Common myeloid progenitor, CD34-positive (primary cell): Measurements from ENCODE around the gene CLSTN2.

ENCODE experiments used
- CTCF ChIA-PET: fragments of 350-600 bp; sonication (Branson Sonifier 250); formaldehyde crosslinking; loops from one replicate; lab custom pipeline; 2021; ENCODE audit warnings: antibody characterized with exemption; lab: Charles Lee
- POLR2A ChIA-PET: fragments of 350-600 bp; sonication (Branson Sonifier 250); formaldehyde crosslinking; loops from one replicate; lab custom pipeline; 2021; ENCODE audit warnings: antibody characterized with exemption; lab: Charles Lee
- DNase-seq, 3 donors: peaks; one replicate each; pipeline versions ENCODE4 v3.0.0 to v3.0.0-alpha.2; 2013
- H3K27ac ChIP-seq, 2 experiments: 1 replicate in 1 of 2; 2 replicates in 1 of 2; pipeline ENCODE4 v1.7.0; 2013; ENCODE audit warnings: inconsistent platforms in 2 of 2, low read length in 2 of 2, mild to moderate bottlenecking in 2 of 2, low read depth in 1 of 2, moderate library complexity in 1 of 2; ENCODE audit not compliant: severe bottlenecking in 2 of 2, insufficient read depth in 1 of 2, poor library complexity in 1 of 2
- H3K27me3 ChIP-seq, 5 experiments: replicated peaks in 2 of 5; 1 replicate in 3 of 5; 2 replicates in 2 of 5; pipeline versions ENCODE4 v1.6.1 to v1.7.0; 2013; ENCODE audit warnings: low read length in 4 of 5, mild to moderate bottlenecking in 2 of 5, moderate library complexity in 2 of 5, inconsistent platforms in 1 of 5; ENCODE audit not compliant: insufficient read depth in 5 of 5, control insufficient read depth in 4 of 5
- H3K36me3 ChIP-seq, 4 experiments: 1 replicate in 2 of 4; 2 replicates in 2 of 4; pipeline versions ENCODE4 v1.6.1 to v1.7.0; 2013; ENCODE audit warnings: low read length in 3 of 4, control low read depth in 1 of 4, mild to moderate bottlenecking in 1 of 4; ENCODE audit not compliant: control insufficient read depth in 4 of 4, insufficient read depth in 4 of 4
- H3K4me1 ChIP-seq, 4 experiments: 1 replicate in 3 of 4; 2 replicates in 1 of 4; pipeline versions ENCODE4 v1.6.1 to v1.7.1; 2013; ENCODE audit warnings: low read length in 3 of 4, mild to moderate bottlenecking in 3 of 4, control low read depth in 1 of 4, inconsistent platforms in 1 of 4, moderate library complexity in 1 of 4; ENCODE audit not compliant: control insufficient read depth in 4 of 4, insufficient read depth in 4 of 4; ENCODE audit errors: control extremely low read depth in 1 of 4
- H3K4me3 ChIP-seq, 7 experiments: 1 replicate in 4 of 7; 2 replicates in 3 of 7; pipeline versions ENCODE4 v1.5.1 to v1.7.0; 2013; ENCODE audit warnings: mild to moderate bottlenecking in 7 of 7, low read length in 6 of 7, moderate library complexity in 6 of 7, inconsistent platforms in 2 of 7, low read depth in 2 of 7, control low read depth in 1 of 7; ENCODE audit not compliant: insufficient read depth in 4 of 7, control insufficient read depth in 1 of 7; ENCODE audit errors: extremely low read depth in 1 of 7
- H3K9me3 ChIP-seq, 5 experiments: 1 replicate in 4 of 5; 2 replicates in 1 of 5; pipeline versions ENCODE4 v1.6.1 to v1.7.1; 2013; ENCODE audit warnings: low read length in 4 of 5, mild to moderate bottlenecking in 2 of 5, inconsistent platforms in 1 of 5, low read depth in 1 of 5, moderate library complexity in 1 of 5; ENCODE audit not compliant: control insufficient read depth in 4 of 5, insufficient read depth in 2 of 5; ENCODE audit errors: control extremely low read depth in 1 of 5
- WGBS: methylation state at CpG from one replicate; pipeline ENCODE4 v1.1.5; 2013; ENCODE audit not compliant: insufficient coverage; 5-methylcytosine and 5-hydroxymethylcytosine counted together

The CLSTN2 gene

GRCh38 chr3:140022066-140022770, 87.2 kb downstream of the CLSTN2 start:
- no peaks in the 10 kb centered on the region for H3K36me3 ChIP-seq
- ChIA-PET CTCF (interaction anchor here (0.6 to 0.9 kb wide), 2 partner anchors 72 to 884 kb away, joined by 3 read pairs; no protein-coding TSS in a partner anchor), POLR2A (no interaction called here)
- no peaks in the 10 kb centered on the region for H3K4me1 ChIP-seq
- H3K27me3 ChIP-seq: peaks cover 0 to 3% (median 0%) of the 10 kb centered on the region in 5 experiments
- H3K27ac ChIP-seq: no peak overlapping the region
- H3K4me3 ChIP-seq: no peak overlapping the region
- DNase-seq: no peak
- H3K9me3 ChIP-seq: no peaks in the 10 kb centered on the region
- 89% methylated on average over 5 of the region's 5 CpGs for WGBS

GRCh38 chr3:140023616-140024530, 88.9 kb downstream of the CLSTN2 start:
- Histone ChIP-seq H3K27ac (no peak overlapping the region), H3K36me3 (no peaks in the 10 kb centered on the region), H3K4me3 (no peak overlapping the region), H3K4me1 (no peaks in the 10 kb centered on the region), H3K9me3 (no peaks in the 10 kb centered on the region), H3K27me3 (peaks cover 0 to 3% (median 0%) of the 10 kb centered on the region in 5 experiments)
- 87% methylated on average over 9 of the region's 12 CpGs for WGBS
- POLR2A ChIA-PET: no interaction called here
- no peak for DNase-seq
- CTCF ChIA-PET: no interaction called here

- H3K27me3 ChIP-seq: peaks cover 0 to 2% (median 0%) of the 10 kb centered on the region in 5 experiments
- CTCF ChIA-PET: no interaction called here
- no peak overlapping the region for H3K4me3 ChIP-seq
- no peaks in the 10 kb centered on the region for H3K9me3 ChIP-seq
- H3K27ac ChIP-seq: no peak overlapping the region
- WGBS: 100% methylated on average over 2 of the region's 4 CpGs
- POLR2A ChIA-PET: interaction anchor here (0.6 kb wide), 1 partner anchor 179 kb away, joined by 3 read pairs; no protein-coding TSS in a partner anchor
- H3K4me1 ChIP-seq: no peaks in the 10 kb centered on the region
- H3K36me3 ChIP-seq: no peaks in the 10 kb centered on the region
- DNase-seq: no peak
Measured at GRCh38 chr3:140031170-140031569, 96.2 kb downstream of the CLSTN2 start.

DNA sequence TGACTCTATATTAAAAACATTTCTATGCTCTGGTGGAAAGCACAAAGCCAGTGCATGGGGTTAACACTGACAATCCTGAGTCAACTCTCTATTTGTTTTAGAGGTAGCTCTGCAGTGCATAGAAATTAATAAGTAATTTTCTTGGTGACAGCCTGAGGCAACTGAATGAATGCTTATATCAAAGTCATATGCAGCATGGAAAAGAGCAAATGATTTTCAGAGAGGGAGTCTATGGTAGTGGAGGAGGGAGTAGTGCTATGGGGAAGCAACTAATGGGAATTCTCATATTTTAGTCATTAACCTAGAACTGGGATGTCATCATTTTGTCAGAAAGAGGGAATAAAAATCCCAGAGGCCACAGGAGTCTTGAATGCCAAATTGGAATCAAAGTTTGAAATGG, 99.1 kb downstream of the CLSTN2 start:
- Histone ChIP-seq H3K36me3 (no peaks in the 10 kb centered on the region), H3K9me3 (no peaks in the 10 kb centered on the region), H3K4me1 (no peaks in the 10 kb centered on the region), H3K4me3 (no peak overlapping the region), H3K27ac (no peak overlapping the region), H3K27me3 (peaks cover 0 to 2% (median 0%) of the 10 kb centered on the region in 5 experiments)
- ChIA-PET CTCF (no interaction called here), POLR2A (no interaction called here)
- DNase-seq: no peak

GRCh38 chr3:140035871-140036270, 100.9 kb downstream of the CLSTN2 start:
- DNase-seq: no peak
- Histone ChIP-seq H3K9me3 (no peaks in the 10 kb centered on the region), H3K27ac (no peak overlapping the region), H3K36me3 (no peaks in the 10 kb centered on the region), H3K4me1 (no peaks in the 10 kb centered on the region), H3K4me3 (no peak overlapping the region), H3K27me3 (peaks cover 0 to 2% (median 0%) of the 10 kb centered on the region in 5 experiments)
- 79% methylated on average over 2 of the region's 2 CpGs for WGBS
- POLR2A ChIA-PET: no interaction called here
- CTCF ChIA-PET: no interaction called here

GRCh38 chr3:140050396-140050795, 115.4 kb downstream of the CLSTN2 start:
- Histone ChIP-seq H3K27ac (no peak overlapping the region), H3K27me3 (peaks cover 0 to 3% (median 0%) of the 10 kb centered on the region in 5 experiments), H3K9me3 (no peaks in the 10 kb centered on the region), H3K36me3 (no peaks in the 10 kb centered on the region), H3K4me3 (no peak overlapping the region), H3K4me1 (no peaks in the 10 kb centered on the region)
- DNase-seq: no peak
- WGBS: 100% methylated on average over 1 of the region's 1 CpG
- ChIA-PET CTCF (interaction anchor here (1.3 kb wide), 1 partner anchor 10 kb away, joined by 3 read pairs; no protein-coding TSS in a partner anchor), POLR2A (no interaction called here)
